ENCODE measurements around the gene LYPD4. TPM values are rescaled to one million over a fixed set of nuclear protein-coding genes. Genes with fewer than 3 reads are reported as not detected.

Gene LYPD4
- total and polyA plus RNA-seq, 8 donors: not detected

DNA sequence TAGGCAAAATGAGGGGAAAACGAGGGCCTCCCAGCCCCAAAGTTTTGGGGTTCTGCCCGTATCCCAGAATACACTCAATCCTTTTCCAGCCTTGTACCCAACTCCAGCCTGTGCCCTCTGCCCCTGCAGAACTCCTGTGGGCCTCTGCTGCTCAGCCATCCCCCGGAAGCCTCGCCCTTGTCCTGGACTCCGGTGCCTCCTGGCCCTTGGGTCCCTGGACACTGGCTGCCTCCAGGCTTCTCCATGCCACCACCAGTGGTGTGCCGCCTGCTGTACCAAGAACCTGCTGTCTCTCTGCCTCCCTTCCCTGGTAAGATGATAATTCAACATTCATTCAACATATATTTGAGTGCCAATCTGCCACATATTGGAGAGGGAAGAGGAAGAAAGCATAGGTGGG is 4.2 kb upstream of the LYPD4 start:
- no peaks in the 10 kb centered on the region for H3K9me3 ChIP-seq
- H3K27ac ChIP-seq: no peak overlapping the region
- WGBS, 2 donors: 73 to 74% methylated on average over 6 of the region's 6 CpGs
- no peak overlapping the region for H3K4me3 ChIP-seq
- DNase-seq: no peak
- no peaks in the 10 kb centered on the region for H3K36me3 ChIP-seq
- no peak for FAIRE-seq
- TF ChIP-seq, protein P1, sequence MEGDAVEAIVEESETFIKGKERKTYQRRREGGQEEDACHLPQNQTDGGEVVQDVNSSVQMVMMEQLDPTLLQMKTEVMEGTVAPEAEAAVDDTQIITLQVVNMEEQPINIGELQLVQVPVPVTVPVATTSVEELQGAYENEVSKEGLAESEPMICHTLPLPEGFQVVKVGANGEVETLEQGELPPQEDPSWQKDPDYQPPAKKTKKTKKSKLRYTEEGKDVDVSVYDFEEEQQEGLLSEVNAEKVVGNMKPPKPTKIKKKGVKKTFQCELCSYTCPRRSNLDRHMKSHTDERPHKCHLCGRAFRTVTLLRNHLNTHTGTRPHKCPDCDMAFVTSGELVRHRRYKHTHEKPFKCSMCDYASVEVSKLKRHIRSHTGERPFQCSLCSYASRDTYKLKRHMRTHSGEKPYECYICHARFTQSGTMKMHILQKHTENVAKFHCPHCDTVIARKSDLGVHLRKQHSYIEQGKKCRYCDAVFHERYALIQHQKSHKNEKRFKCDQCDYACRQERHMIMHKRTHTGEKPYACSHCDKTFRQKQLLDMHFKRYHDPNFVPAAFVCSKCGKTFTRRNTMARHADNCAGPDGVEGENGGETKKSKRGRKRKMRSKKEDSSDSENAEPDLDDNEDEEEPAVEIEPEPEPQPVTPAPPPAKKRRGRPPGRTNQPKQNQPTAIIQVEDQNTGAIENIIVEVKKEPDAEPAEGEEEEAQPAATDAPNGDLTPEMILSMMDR (IDR thresholded peaks at IDR 0.05): no peak
- H3K4me1 ChIP-seq: no peaks in the 10 kb centered on the region
- no peaks in the 10 kb centered on the region for H3K27me3 ChIP-seq
- intact Hi-C loops (cut with DNase I): no loop called here
- ATAC-seq: no peak

GRCh38 chr19:41847351-41848105 is 3.0 kb upstream of the LYPD4 start:
- intact Hi-C loops (cut with DNase I): no loop called here
- Histone ChIP-seq H3K4me1 (no peaks in the 10 kb centered on the region), H3K4me3 (no peak overlapping the region), H3K27ac (no peak overlapping the region), H3K9me3 (no peaks in the 10 kb centered on the region), H3K27me3 (no peaks in the 10 kb centered on the region), H3K36me3 (no peaks in the 10 kb centered on the region)
- 76 to 83% methylated on average over 19 of the region's 19 CpGs for WGBS, 2 donors
- TF ChIP-seq, protein P1 (IDR thresholded peaks at IDR 0.05): no peak
- no peak for ATAC-seq
- DNase-seq: no peak
- no peak for FAIRE-seq

- ATAC-seq (no peak), FAIRE-seq (no peak), DNase-seq (no peak)
- TF ChIP-seq, protein P1 (IDR thresholded peaks at IDR 0.05): no peak
- H3K4me1 ChIP-seq: no peaks in the 10 kb centered on the region
- intact Hi-C loops (cut with DNase I): no loop called here
- no peaks in the 10 kb centered on the region for H3K36me3 ChIP-seq
- no peak overlapping the region for H3K4me3 ChIP-seq
- no peak overlapping the region for H3K27ac ChIP-seq
- WGBS, 2 donors: 80 to 84% methylated on average over 23 of the region's 23 CpGs
- H3K9me3 ChIP-seq: no peaks in the 10 kb centered on the region
- no peaks in the 10 kb centered on the region for H3K27me3 ChIP-seq
These were observed 638 bp upstream of the LYPD4 start for GRCh38 chr19:41845051-41845590.

DNA sequence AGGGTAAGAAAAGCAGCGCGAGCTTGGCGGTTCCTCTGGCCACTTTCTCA is 343 bp upstream of the LYPD4 start, which contains the start of gene DMRTC2:
Gene DMRTC2, plus strand, starts transcription at position 42 of the 50 bp plus-strand sequence. CDS start 2,387 bp downstream, outside the sequence.
- no peak for ATAC-seq
- 86 to 97% methylated on average over 3 of the region's 3 CpGs for WGBS, 2 donors
- no peak for FAIRE-seq
- TF ChIP-seq, protein P1 (IDR thresholded peaks at IDR 0.05): no peak
- H3K27ac ChIP-seq: no peak within 1 kb of the TSS
- intact Hi-C loops (cut with DNase I): no loop called here
- no peak within 1 kb of the TSS for H3K4me3 ChIP-seq
- H3K36me3 ChIP-seq: no peaks in the 10 kb centered on the region
- no peak for DNase-seq
- no peaks in the 10 kb centered on the region for H3K27me3 ChIP-seq
- no peaks in the 10 kb centered on the region for H3K4me1 ChIP-seq
- no peaks in the 10 kb centered on the region for H3K9me3 ChIP-seq

GRCh38 chr19:41843371-41843770 is 1.1 kb downstream of the LYPD4 start:
- TF ChIP-seq, protein P1 (IDR thresholded peaks at IDR 0.05): no peak

More at GRCh38 chr19:41843371-41843770, 1.1 kb downstream of the LYPD4 start:
- H3K36me3 ChIP-seq: no peaks in the 10 kb centered on the region
- no peaks in the 10 kb centered on the region for H3K27me3 ChIP-seq
- FAIRE-seq (no peak), ATAC-seq (no peak), DNase-seq (no peak)
- no peaks in the 10 kb centered on the region for H3K4me1 ChIP-seq
- H3K4me3 ChIP-seq: no peak overlapping the region
- H3K9me3 ChIP-seq: no peaks in the 10 kb centered on the region
- WGBS, 2 donors: 37 to 46% methylated on average over 7 of the region's 7 CpGs
- H3K27ac ChIP-seq: no peak overlapping the region
- intact Hi-C loops (cut with DNase I): no loop called here
